ENCODE results near the gene PRELID3B.
"Not testable (repeated sequence)": the region's sequence is repeated elsewhere in the genome, so short reads cannot be mapped to it uniquely, and the experiment has no call there.

The PRELID3B gene

GRCh38 chr20:59047938-59048680 lies 5.5 kb upstream of the PRELID3B start:
- DNase-seq, result no peak

- no peak for DNase-seq
These were observed 4.3 kb upstream of the PRELID3B start for GRCh38 chr20:59046862-59047261.

- no peak for DNase-seq
These were observed 2.2 kb upstream of the PRELID3B start for GRCh38 chr20:59044796-59045195.

GRCh38 chr20:59044295-59044694 lies 1.7 kb upstream of the PRELID3B start:
- no peak for DNase-seq

- no peak for DNase-seq
These were observed 1.1 kb upstream of the PRELID3B start for GRCh38 chr20:59043698-59044097.

- DNase-seq, result peak; percentile 98
These were observed 428 bp upstream of the PRELID3B start for GRCh38 chr20:59042796-59043631.

GRCh38 chr20:59041487-59041886 lies 1.1 kb downstream of the PRELID3B start:
- DNase-seq, result not testable (repeated sequence)

- DNase-seq, result no peak
These were observed 1.9 kb downstream of the PRELID3B start for GRCh38 chr20:59040667-59041066.

GRCh38 chr20:59039233-59039632 lies 3.4 kb downstream of the PRELID3B start:
- DNase-seq, result no peak

GRCh38 chr20:59037386-59037785 lies 5.2 kb downstream of the PRELID3B start:
- no peak for DNase-seq

GRCh38 chr20:59035381-59035780 lies 7.2 kb downstream of the PRELID3B start:
- no peak for DNase-seq

GRCh38 chr20:59033616-59034165 lies 8.9 kb downstream of the PRELID3B start:
- DNase-seq, result no peak

GRCh38 chr20:59033093-59033492 lies 9.5 kb downstream of the PRELID3B start:
- no peak for DNase-seq

GRCh38 chr20:59032713-59033059 lies 9.9 kb downstream of the PRELID3B start:
- no peak for DNase-seq

GRCh38 chr20:59032023-59032712 lies 10.4 kb downstream of the PRELID3B start, which contains the start of gene ATP5F1E:
Gene ATP5F1E, minus strand, starts transcription at chr20:59032335. Its CDS starts 84 bp downstream, at chr20:59032251.
- peak; percentile 98 for DNase-seq

GRCh38 chr20:59031564-59032022 lies 11.0 kb downstream of the PRELID3B start:
- no peak for DNase-seq

GRCh38 chr20:59030911-59031563 lies 11.5 kb downstream of the PRELID3B start:
- DNase-seq, result no peak

GRCh38 chr20:59028812-59029211 lies 13.8 kb downstream of the PRELID3B start:
- no peak for DNase-seq

GRCh38 chr20:59027741-59028320 lies 14.8 kb downstream of the PRELID3B start:
- DNase-seq, result no peak

GRCh38 chr20:59026904-59027740 lies 15.5 kb downstream of the PRELID3B start:
- DNase-seq, result no peak

GRCh38 chr20:59025511-59025910 lies 17.1 kb downstream of the PRELID3B start:
- DNase-seq, result no peak
